Immature natural killer cell (primary cell): ENCODE measurements around the gene OSTF1. TPM values are rescaled to one million over a fixed set of nuclear protein-coding genes. Genes with fewer than 3 reads are reported as not detected.

Experiments
- DNase-seq, 3 donors: peaks; one replicate each; pipeline ENCODE4 v3.0.0; 2022; ENCODE audit warnings: mixed read lengths in 1 of 3
- H3K27ac Mint-ChIP-seq, 6 donors: one replicate each; pipeline ENCODE4 v1.8.0; 2020; ENCODE audit warnings: mixed read lengths in 6 of 6, mild to moderate bottlenecking in 5 of 6, inconsistent platforms in 4 of 6, moderate library complexity in 3 of 6
- H3K27me3 Mint-ChIP-seq, 3 donors: one replicate each; pipeline ENCODE4 v1.8.0; 2020 to 2021; ENCODE audit warnings: low read depth in 3 of 3, mild to moderate bottlenecking in 3 of 3, mixed read lengths in 3 of 3, moderate library complexity in 3 of 3, inconsistent platforms in 1 of 3
- H3K36me3 Mint-ChIP-seq, 3 donors: one replicate each; pipeline ENCODE4 v1.8.0; 2020; ENCODE audit warnings: mixed read lengths in 3 of 3, inconsistent platforms in 2 of 3, mild to moderate bottlenecking in 2 of 3
- H3K4me1 Mint-ChIP-seq, 2 donors: one replicate each; pipeline ENCODE4 v1.8.0; 2020; ENCODE audit warnings: inconsistent platforms in 2 of 2, mild to moderate bottlenecking in 2 of 2, mixed read lengths in 2 of 2, moderate library complexity in 1 of 2
- H3K4me3 Mint-ChIP-seq, 5 donors: one replicate each; pipeline ENCODE4 v1.8.0; 2020; ENCODE audit warnings: mild to moderate bottlenecking in 5 of 5, mixed read lengths in 5 of 5, inconsistent platforms in 3 of 5, moderate library complexity in 3 of 5
- H3K9me3 Mint-ChIP-seq, 6 donors: one replicate each; pipeline ENCODE4 v1.8.0; 2020; ENCODE audit warnings: mild to moderate bottlenecking in 6 of 6, mixed read lengths in 6 of 6, inconsistent platforms in 4 of 6, moderate library complexity in 3 of 6
- polyA plus RNA-seq, 3 donors: library from polyadenylated mRNA; unstranded; fragments of 300-500 nt; fragmentation: Illumina TruSeq; gene quantifications; one replicate each; pipeline ENCODE4 v1.2.3, GENCODE V29; 2021

Gene OSTF1
- polyA plus RNA-seq, 3 donors from 2014 or later, result 352 to 383 (median 365) TPM

DNA sequence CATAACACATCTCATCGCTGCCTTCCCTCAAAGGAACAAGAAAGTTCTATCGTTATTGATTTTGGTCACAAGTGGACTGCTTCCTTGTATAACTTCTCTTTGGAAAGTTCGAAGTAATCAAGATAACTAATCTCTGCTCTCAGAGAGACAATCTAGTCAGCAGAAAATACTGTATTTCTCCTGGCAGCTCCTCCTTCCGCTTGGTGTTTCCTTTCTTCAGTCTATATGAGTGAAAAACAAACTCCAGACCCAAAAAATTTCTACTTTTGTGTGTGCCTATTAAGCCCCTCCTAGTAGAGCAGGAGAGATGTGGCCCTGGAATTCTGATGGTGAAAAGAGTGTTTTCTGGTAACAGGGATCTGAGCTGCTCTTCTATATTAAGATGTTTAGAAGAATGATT is 24.5 kb downstream of the OSTF1 start:
- Mint-ChIP-seq H3K27me3 (peaks cover 0 to 3% (median 0%) of the 10 kb centered on the region in 3 donors), H3K4me1 (peaks cover 72 to 93% of the 10 kb centered on the region in 2 donors), H3K9me3 (no peaks in the 10 kb centered on the region), H3K27ac (peak overlapping the region; percentile 63 to 94 (median 85)), H3K4me3 (peak overlapping the region in 4 of 5 donors; percentile 10 to 73 (median 49)), H3K36me3 (peaks cover under 1 to 3% (median 3%) of the 10 kb centered on the region in 3 donors)
- no peak for DNase-seq

DNA sequence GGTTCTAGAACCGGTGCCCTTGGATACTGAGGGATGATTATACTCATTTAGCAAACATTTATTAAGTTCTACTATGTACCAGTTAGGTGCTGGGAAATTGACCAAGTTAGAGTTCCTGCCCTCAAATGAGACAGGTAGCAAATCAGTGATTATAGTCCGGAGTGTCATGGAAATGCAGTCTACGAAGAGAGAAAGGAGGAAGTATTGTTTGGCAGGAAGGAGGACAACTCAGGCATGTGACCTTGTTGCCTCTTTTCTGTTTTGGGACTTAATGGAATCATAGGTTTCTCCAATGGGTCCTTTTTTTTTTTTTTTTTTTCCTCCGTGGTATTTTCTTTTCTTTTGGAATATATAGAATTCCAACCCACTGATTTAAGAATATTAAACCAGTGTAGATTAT is 28.0 kb downstream of the OSTF1 start:
- peak overlapping the region in 5 of 6 donors; percentile 18 to 94 (median 76) for H3K27ac Mint-ChIP-seq
- DNase-seq, result no peak
- peaks cover 75 to 97% of the 10 kb centered on the region in 2 donors for H3K4me1 Mint-ChIP-seq
- H3K4me3 Mint-ChIP-seq, result peak overlapping the region in 2 of 5 donors; percentile 17 to 72
- H3K9me3 Mint-ChIP-seq, result no peaks in the 10 kb centered on the region
- peaks cover 14 to 27% (median 22%) of the 10 kb centered on the region in 3 donors for H3K36me3 Mint-ChIP-seq
- H3K27me3 Mint-ChIP-seq, result no peaks in the 10 kb centered on the region

DNA sequence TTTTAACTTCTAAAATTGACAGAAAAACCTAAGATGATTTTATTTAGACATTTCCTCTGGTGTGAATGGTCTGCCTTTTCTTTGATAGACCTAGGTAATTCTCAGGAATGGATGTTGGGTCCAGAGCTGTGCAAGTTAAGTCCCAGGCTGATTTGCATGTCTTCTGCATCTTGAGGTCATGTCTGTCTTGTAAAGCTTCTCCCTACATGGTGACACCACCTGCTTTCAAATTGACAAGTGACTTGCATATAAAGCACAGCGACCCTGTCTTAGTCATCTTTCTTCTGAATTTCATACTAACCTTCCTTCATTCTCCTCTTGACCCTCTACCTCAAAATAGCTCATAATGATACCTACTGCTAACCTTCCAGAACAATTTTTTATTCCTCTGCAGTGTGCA is 29.2 kb downstream of the OSTF1 start:
- Mint-ChIP-seq H3K4me3 (peak overlapping the region in 1 of 5 donors; percentile 18), H3K27ac (peak overlapping the region; percentile 19 to 77 (median 32)), H3K4me1 (peaks cover 81 to 97% of the 10 kb centered on the region in 2 donors), H3K27me3 (peaks cover 0 to 3% (median 0%) of the 10 kb centered on the region in 3 donors), H3K36me3 (peaks cover 14 to 31% (median 22%) of the 10 kb centered on the region in 3 donors), H3K9me3 (no peaks in the 10 kb centered on the region)
- DNase-seq, result no peak

DNA sequence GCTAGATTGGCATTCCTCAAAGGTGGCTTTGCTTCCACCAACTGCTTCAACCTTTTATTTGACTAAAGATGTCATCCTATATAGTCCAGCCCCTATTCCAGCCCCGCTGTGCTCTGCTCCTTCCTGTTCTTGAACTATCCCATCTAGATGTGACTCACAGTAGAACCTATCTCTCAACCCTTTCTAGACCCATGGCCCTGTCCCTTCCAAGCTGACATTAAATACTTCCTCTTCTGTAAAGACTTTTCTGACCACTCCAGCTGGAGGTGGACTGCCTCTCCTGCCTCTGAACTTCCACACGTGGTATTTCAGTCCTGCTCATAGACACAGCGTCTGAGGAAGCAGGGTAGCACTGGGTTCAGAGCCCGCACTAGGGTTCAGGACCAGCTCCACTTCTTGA is 32.4 kb downstream of the OSTF1 start:
- Mint-ChIP-seq H3K27me3 (peaks cover 0 to 3% (median 0%) of the 10 kb centered on the region in 3 donors), H3K4me3 (peak overlapping the region in 4 of 5 donors; percentile 24 to 64 (median 51)), H3K36me3 (peaks cover 14 to 31% (median 22%) of the 10 kb centered on the region in 3 donors)

DNA sequence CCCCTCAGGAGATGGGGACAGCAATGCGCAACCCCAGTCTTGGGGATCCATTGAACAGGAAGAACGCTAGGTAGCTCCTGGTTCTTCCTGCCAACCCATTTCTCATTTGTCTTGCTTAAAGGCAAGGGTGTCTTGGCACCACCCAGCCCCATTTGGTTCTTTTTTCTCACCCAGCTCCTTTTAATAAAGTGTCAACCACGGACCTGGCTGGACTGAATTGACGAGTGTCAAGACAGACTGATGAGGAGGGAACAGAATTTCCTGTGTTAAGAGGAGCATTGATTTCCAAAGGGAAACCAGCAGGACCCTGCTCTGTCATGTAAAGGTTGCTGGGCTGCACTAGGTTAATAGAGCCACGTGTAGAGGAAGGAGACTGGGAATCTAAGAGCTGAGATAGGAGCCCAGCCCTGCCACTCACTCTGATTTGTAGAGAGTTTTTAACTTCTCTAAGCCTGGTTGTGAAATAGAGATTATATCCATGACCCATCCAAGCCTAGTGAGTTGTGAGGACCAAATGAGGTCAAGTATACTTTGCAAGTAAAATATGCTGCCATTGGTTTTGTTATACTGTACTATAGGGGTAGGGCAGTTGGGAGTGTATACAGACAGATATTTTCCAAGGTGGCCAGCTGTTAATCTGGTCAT is 33.7 kb downstream of the OSTF1 start:
- H3K4me1 Mint-ChIP-seq, result peaks cover 86 to 93% of the 10 kb centered on the region in 2 donors

More for the DNA sequence above, 32.4 kb downstream of the OSTF1 start:
- H3K27ac Mint-ChIP-seq, result peak overlapping the region; percentile 50 to 92 (median 86)
- H3K4me1 Mint-ChIP-seq, result peaks cover 90 to 98% of the 10 kb centered on the region in 2 donors
- DNase-seq, result no peak
- H3K9me3 Mint-ChIP-seq, result no peaks in the 10 kb centered on the region

DNA sequence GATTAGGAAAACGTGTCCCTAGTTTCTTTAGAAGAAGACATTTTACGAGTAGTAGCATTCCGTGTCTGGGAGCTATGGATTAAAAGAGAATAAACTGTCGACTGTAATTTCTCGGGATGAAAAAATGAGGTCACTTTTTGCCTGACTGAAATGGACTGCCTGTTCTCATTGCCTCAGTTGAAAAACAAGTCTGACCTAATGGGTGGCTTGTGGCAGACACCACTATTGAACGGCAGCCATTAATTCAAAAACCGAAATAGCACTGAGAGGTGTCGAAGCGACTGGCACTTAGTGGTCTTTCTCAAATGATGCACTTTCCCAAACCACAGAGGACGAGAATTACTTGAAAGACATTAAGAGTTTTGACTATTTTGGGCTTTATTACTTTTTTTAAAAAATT is 35.4 kb downstream of the OSTF1 start:
- peak overlapping the region in 4 of 5 donors; percentile 22 to 71 (median 36) for H3K4me3 Mint-ChIP-seq
- DNase-seq, result peak in 2 of 3 donors; percentile 38 to 55
- H3K4me1 Mint-ChIP-seq, result peaks cover 77 to 92% of the 10 kb centered on the region in 2 donors
- no peaks in the 10 kb centered on the region for H3K9me3 Mint-ChIP-seq
- H3K27me3 Mint-ChIP-seq, result peaks cover 0 to 3% (median 0%) of the 10 kb centered on the region in 3 donors
- peak overlapping the region; percentile 50 to 94 (median 83) for H3K27ac Mint-ChIP-seq
- H3K36me3 Mint-ChIP-seq, result peaks cover 5 to 23% (median 10%) of the 10 kb centered on the region in 3 donors

More for the DNA sequence above, 33.7 kb downstream of the OSTF1 start:
- Mint-ChIP-seq H3K27me3 (peaks cover 0 to 3% (median 0%) of the 10 kb centered on the region in 3 donors), H3K27ac (peak overlapping the region; percentile 50 to 93 (median 91)), H3K36me3 (peaks cover 14 to 31% (median 22%) of the 10 kb centered on the region in 3 donors), H3K9me3 (no peaks in the 10 kb centered on the region), H3K4me3 (peak overlapping the region; percentile 42 to 80 (median 65))
- peak; percentile 49 to 60 (median 58) for DNase-seq

DNA sequence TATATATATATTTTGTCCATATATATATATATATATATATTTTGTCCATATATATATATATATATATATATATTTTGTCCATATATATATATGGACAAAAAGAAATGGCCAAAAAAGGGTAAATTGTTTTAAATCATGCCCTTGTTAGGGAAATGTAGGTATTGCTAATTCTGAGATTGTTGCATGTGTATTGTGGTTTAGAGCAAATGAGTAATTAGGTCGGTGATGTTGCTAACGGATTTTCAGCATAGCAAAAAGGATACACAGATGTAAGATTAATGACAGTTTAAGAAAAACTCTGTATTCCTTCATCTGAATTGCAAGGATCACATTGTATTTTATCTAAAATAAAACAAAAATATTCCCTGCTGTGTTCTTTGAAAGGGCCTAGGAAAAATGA is 40.2 kb downstream of the OSTF1 start:
- Mint-ChIP-seq H3K9me3 (no peaks in the 10 kb centered on the region), H3K4me3 (no peak overlapping the region), H3K36me3 (peaks cover 10 to 29% (median 28%) of the 10 kb centered on the region in 3 donors), H3K4me1 (peaks cover 49 to 89% of the 10 kb centered on the region in 2 donors), H3K27me3 (no peaks in the 10 kb centered on the region), H3K27ac (peak overlapping the region in 4 of 6 donors; percentile 13 to 81 (median 75))
- no peak for DNase-seq

DNA sequence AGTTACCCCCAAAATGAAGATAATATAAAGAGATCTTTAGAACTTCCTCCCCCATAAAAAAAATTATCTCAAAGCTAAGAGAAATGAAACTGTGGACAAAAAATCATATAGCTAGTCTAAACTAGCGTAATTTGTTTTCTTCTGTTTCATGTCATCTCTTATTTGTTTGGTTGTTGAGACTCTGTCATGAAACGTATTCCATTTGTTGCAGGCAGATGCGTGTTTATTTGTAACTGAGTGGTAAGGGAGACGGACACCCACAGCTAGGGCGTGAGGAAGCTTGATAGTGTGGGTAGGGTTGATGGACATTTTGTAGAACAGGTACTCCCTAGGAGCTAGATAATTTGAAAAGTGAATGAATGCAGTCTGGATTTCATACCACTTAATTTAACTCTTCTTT is 41.9 kb downstream of the OSTF1 start:
- no peaks in the 10 kb centered on the region for H3K9me3 Mint-ChIP-seq
- peaks cover 36 to 87% of the 10 kb centered on the region in 2 donors for H3K4me1 Mint-ChIP-seq
- H3K27ac Mint-ChIP-seq, result peak overlapping the region in 3 of 6 donors; percentile 57 to 62 (median 62)
- no peak overlapping the region for H3K4me3 Mint-ChIP-seq
- DNase-seq, result no peak
- H3K27me3 Mint-ChIP-seq, result no peaks in the 10 kb centered on the region
- H3K36me3 Mint-ChIP-seq, result peaks cover 24 to 40% (median 36%) of the 10 kb centered on the region in 3 donors

DNA sequence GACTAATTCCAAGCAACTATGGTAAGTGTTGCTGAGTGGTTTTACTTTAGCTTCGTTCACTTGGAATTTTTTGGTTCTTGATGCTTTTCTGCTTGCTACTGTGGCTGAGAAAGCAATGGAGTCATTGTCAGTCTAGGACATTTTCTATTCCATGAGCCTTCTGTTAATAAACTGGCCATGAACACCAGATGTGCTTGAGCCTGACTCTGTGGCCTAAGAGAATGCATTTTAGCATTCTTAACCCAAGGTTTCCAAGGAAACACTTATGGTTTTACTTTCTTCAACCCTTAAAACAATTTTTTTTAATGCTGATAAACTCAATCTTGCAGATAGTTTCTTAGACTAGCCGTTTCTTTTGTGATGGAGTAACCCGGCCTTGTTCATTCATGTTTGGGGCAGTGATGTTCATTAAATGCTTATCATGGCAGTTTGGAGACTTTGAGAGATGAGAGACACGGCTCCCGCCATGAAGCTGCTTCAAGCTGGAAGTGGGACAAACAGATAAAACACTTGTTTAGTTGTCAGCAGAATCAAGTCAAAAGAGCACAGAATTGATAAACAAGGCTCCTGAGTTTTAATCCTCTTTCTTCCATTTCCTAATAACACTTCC is 42.4 kb downstream of the OSTF1 start:
- peaks cover 35 to 86% of the 10 kb centered on the region in 2 donors for H3K4me1 Mint-ChIP-seq
- no peaks in the 10 kb centered on the region for H3K9me3 Mint-ChIP-seq
- peak overlapping the region in 5 of 6 donors; percentile 44 to 84 (median 57) for H3K27ac Mint-ChIP-seq
- no peak overlapping the region for H3K4me3 Mint-ChIP-seq
- no peak for DNase-seq
- H3K27me3 Mint-ChIP-seq, result no peaks in the 10 kb centered on the region
- H3K36me3 Mint-ChIP-seq, result peaks cover 28 to 46% (median 40%) of the 10 kb centered on the region in 3 donors

DNA sequence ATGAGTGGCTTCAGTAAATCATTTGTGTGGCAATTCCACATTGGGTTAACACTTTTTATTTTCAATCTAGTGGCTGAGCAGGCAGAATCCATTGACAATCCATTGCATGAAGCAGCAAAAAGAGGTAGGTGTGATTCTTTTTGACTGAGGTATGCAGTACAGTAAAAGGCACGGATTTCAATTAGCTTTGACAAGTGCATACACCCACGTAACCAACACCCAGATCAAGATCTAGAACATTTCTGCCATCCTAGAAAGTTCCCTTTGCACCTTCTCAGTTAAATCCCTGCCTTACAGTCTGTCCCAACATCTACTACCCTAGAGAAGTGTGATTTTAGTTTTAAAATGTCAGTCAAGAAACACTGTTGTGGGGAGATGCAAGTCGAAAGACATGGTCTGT is 43.4 kb downstream of the OSTF1 start:
- Mint-ChIP-seq H3K27me3 (no peaks in the 10 kb centered on the region), H3K4me1 (peaks cover 35 to 92% of the 10 kb centered on the region in 2 donors)

DNA sequence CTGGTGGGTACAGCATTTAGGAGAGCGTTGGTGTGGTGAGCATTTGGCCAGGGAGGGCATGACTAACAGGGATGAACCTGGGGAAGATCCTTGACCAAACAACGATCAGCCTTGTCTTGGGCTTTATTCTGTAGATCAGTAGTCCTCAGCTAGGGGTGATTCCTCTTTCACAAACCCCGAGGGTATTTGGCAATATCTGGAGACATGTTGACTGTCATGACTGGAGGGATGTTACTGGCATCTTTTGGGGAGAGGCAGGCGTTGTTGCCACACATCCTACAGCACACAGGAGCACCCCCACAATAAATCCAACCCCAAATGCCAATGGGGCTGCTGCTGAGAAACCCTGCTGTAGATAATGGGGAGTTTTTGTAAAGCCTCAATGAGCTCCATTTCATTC is 43.9 kb downstream of the OSTF1 start:
- H3K9me3 Mint-ChIP-seq, result no peaks in the 10 kb centered on the region
- H3K4me3 Mint-ChIP-seq, result no peak overlapping the region
- no peak for DNase-seq
- H3K27ac Mint-ChIP-seq, result peak overlapping the region in 4 of 6 donors; percentile 52 to 84 (median 58)
- no peaks in the 10 kb centered on the region for H3K27me3 Mint-ChIP-seq
- peaks cover 38 to 92% of the 10 kb centered on the region in 2 donors for H3K4me1 Mint-ChIP-seq
- peaks cover 40 to 60% (median 48%) of the 10 kb centered on the region in 3 donors for H3K36me3 Mint-ChIP-seq

More for the DNA sequence above, 43.4 kb downstream of the OSTF1 start:
- Mint-ChIP-seq H3K9me3 (no peaks in the 10 kb centered on the region), H3K27ac (peak overlapping the region in 5 of 6 donors; percentile 0 to 84 (median 52)), H3K4me3 (no peak overlapping the region), H3K36me3 (peaks cover 34 to 55% (median 46%) of the 10 kb centered on the region in 3 donors)
- DNase-seq, result no peak

DNA sequence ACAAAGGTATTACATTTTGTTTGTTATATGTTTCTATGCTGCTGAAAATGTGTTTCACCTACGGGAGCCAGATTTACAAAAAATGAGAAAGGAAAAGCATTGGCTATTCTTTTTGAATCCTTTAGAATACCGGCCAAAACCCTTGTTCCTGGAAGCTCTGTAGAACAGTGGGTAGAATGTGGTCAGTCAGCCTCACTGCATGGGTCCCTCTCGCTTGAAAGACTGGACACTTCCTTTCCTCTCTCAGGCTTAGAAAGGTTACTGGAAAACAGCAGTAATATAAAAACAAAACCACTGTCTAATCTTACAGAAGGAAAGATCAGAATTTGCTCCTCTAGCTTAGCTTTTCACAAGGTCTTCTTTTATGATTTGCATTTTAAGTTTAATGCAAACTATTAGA is 45.1 kb downstream of the OSTF1 start:
- Mint-ChIP-seq H3K27me3 (no peaks in the 10 kb centered on the region), H3K27ac (peak overlapping the region; percentile 41 to 83 (median 66)), H3K36me3 (peaks cover 42 to 64% (median 54%) of the 10 kb centered on the region in 3 donors), H3K4me1 (peaks cover 42 to 93% of the 10 kb centered on the region in 2 donors), H3K4me3 (no peak overlapping the region), H3K9me3 (no peaks in the 10 kb centered on the region)
- no peak for DNase-seq

DNA sequence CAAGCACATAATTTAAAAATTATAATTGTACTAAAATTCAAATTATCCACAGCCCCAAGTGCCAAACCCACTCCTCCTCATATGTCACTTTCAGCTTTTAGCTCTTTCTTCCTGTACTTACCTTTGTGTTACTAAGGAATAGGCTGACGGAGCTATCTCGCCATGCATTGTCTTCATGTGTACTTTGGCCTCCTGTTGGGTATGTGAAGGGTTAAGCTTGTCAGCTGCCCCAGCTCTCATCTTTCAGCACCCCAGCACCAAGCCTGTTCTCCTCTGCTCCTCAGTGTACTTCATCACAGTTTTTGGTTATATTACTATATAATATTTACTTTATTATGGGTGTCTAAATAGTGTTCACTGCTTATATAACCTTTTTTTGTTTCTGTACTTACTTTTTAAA is 46.2 kb downstream of the OSTF1 start:
- H3K27ac Mint-ChIP-seq, result peak overlapping the region in 5 of 6 donors; percentile 19 to 84 (median 83)
- no peaks in the 10 kb centered on the region for H3K9me3 Mint-ChIP-seq
- H3K4me1 Mint-ChIP-seq, result peaks cover 48 to 93% of the 10 kb centered on the region in 2 donors
- H3K27me3 Mint-ChIP-seq, result no peaks in the 10 kb centered on the region
- no peak for DNase-seq
- no peak overlapping the region for H3K4me3 Mint-ChIP-seq
- H3K36me3 Mint-ChIP-seq, result peaks cover 42 to 61% (median 51%) of the 10 kb centered on the region in 3 donors
